Measurements from ENCODE around the gene FTL. TPM values are rescaled to one million over a fixed set of nuclear protein-coding genes. Genes with fewer than 3 reads are reported as not detected.

The FTL gene
- total RNA-seq, 1 experiment from 2014 or later: 2,963 TPM

DNA sequence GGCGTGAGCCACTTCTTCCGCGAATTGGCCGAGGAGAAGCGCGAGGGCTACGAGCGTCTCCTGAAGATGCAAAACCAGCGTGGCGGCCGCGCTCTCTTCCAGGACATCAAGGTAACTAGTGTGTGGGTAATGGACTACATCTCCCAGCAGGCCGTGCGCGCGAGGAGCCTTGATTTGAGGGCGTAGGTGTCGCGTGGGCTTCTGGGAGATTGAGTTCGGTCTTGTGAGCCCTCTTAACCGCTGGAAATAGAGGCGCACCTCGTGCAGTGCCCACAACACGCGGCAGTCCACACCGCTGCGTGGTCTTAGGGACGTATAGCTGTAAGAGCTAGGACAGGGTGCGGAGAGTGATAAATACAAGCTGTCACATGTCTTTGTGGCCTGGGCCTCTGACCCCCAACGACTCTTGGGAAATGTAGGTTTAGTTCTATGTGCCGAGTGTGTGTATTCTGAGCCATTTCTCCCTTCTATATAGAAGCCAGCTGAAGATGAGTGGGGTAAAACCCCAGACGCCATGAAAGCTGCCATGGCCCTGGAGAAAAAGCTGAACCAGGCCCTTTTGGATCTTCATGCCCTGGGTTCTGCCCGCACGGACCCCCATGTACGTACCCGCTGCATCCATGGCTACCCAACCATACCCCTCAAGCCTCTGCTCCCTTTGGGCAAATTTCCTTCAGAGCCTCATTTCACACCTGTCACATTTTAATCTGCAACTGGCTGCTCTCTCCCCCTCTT is 864 bp downstream of the FTL start:
- TSS peak; percentile 84 for BruUV-seq (replicated peaks)

DNA sequence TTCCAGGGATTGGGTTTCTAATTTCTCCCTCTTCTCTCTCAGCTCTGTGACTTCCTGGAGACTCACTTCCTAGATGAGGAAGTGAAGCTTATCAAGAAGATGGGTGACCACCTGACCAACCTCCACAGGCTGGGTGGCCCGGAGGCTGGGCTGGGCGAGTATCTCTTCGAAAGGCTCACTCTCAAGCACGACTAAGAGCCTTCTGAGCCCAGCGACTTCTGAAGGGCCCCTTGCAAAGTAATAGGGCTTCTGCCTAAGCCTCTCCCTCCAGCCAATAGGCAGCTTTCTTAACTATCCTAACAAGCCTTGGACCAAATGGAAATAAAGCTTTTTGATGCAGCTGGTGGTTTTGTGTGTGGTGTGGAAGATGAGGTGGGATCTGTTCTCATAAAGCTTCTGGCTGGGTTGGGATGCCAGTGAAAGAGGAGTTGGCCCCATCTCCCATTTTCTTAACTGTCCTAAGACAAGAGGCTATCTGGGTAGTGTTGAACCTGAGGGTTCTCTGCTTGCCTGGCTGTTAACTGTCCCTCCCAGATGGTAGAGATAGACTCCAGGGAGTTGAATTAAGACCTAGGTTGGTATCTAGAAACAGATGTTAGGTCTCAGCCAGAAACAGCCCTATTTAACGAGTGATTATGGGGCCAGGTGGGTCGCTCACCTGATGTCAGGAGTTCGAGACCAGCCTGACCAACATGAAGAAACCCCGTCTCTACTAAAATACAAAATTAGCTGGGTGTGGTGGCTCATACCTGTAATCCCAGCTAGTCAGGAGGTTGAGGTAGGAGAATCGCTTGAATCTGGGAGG is 1.6 kb downstream of the FTL start:
- H3K4me3 ChIP-seq (ENCODE audit: low read depth, low read length): peak overlapping the region; percentile 95
- no TSS peak for BruUV-seq (replicated peaks)
- H3K4me3 Mint-ChIP-seq (ENCODE audit: unreplicated experiment): peak overlapping the region; percentile 96
- intact Hi-C loops (cut with micrococcal nuclease; ENCODE audit: unreplicated experiment): no loop called here
- H3K9me3 ChIP-seq: 0 out of 2 replicates have a peak, but pooled peaks cover 3% of the 10 kb centered on the region
- peaks cover 13% of the 10 kb centered on the region for H3K36me3 ChIP-seq (ENCODE audit: control insufficient read depth, insufficient read depth, low read length)
- ChIA-PET POLR2A (interaction anchor here (0.5 to 2.5 kb wide), 10 partner anchors 10 to 173 kb away, joined by 3 to 16 read pairs (median 4); partner anchors contain the start of genes BAX, GYS1, NUCB1 and RUVBL2), CTCF (interaction anchor here (1.2 to 2.1 kb wide), 2 partner anchors 27 to 48 kb away, joined by 3 to 8 read pairs; partner anchors contain the start of genes GYS1 and RUVBL2)
- H3K4me1 ChIP-seq: peaks cover 21% of the 10 kb centered on the region
- TF ChIP-seq, protein P1, sequence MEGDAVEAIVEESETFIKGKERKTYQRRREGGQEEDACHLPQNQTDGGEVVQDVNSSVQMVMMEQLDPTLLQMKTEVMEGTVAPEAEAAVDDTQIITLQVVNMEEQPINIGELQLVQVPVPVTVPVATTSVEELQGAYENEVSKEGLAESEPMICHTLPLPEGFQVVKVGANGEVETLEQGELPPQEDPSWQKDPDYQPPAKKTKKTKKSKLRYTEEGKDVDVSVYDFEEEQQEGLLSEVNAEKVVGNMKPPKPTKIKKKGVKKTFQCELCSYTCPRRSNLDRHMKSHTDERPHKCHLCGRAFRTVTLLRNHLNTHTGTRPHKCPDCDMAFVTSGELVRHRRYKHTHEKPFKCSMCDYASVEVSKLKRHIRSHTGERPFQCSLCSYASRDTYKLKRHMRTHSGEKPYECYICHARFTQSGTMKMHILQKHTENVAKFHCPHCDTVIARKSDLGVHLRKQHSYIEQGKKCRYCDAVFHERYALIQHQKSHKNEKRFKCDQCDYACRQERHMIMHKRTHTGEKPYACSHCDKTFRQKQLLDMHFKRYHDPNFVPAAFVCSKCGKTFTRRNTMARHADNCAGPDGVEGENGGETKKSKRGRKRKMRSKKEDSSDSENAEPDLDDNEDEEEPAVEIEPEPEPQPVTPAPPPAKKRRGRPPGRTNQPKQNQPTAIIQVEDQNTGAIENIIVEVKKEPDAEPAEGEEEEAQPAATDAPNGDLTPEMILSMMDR (IDR thresholded peaks at IDR 0.05; ENCODE audit: insufficient read depth in 1 of 2, low read depth in 1 of 2, low read length in 1 of 2, severe bottlenecking in 1 of 2, unreplicated experiment in 1 of 2): no peak
- H3K36me3 Mint-ChIP-seq (ENCODE audit: insufficient read depth, unreplicated experiment): peaks cover 100% of the 10 kb centered on the region
- H3K4me1 Mint-ChIP-seq (ENCODE audit: low read depth, unreplicated experiment): peaks cover 30% of the 10 kb centered on the region
- H3K9me3 Mint-ChIP-seq (ENCODE audit: unreplicated experiment): no peaks in the 10 kb centered on the region
- H3K27ac Mint-ChIP-seq (ENCODE audit: unreplicated experiment): peak overlapping the region; percentile 96
- H3K27me3 Mint-ChIP-seq (ENCODE audit: insufficient read depth, unreplicated experiment): no peaks in the 10 kb centered on the region
- H3K27me3 ChIP-seq (replicated peaks; ENCODE audit: control insufficient read depth, insufficient read depth, low read length): no peaks in the 10 kb centered on the region
- DNase-seq: no peak

More for the DNA sequence above, 864 bp downstream of the FTL start:
- Mint-ChIP-seq H3K9me3 (ENCODE audit: unreplicated experiment) (no peaks in the 10 kb centered on the region), H3K4me1 (ENCODE audit: low read depth, unreplicated experiment) (peaks cover 38% of the 10 kb centered on the region), H3K4me3 (ENCODE audit: unreplicated experiment) (peak overlapping the region; percentile 96), H3K36me3 (ENCODE audit: insufficient read depth, unreplicated experiment) (peaks cover 100% of the 10 kb centered on the region), H3K27ac (ENCODE audit: unreplicated experiment) (peak overlapping the region; percentile 96), H3K27me3 (ENCODE audit: insufficient read depth, unreplicated experiment) (no peaks in the 10 kb centered on the region)
- Histone ChIP-seq H3K4me3 (ENCODE audit: low read depth, low read length) (peak overlapping the region; percentile 95), H3K9me3 (0 out of 2 replicates have a peak, but pooled peaks cover 3% of the 10 kb centered on the region), H3K27me3 (replicated peaks; ENCODE audit: control insufficient read depth, insufficient read depth, low read length) (no peaks in the 10 kb centered on the region), H3K4me1 (peaks cover 27% of the 10 kb centered on the region), H3K36me3 (ENCODE audit: control insufficient read depth, insufficient read depth, low read length) (peaks cover 13% of the 10 kb centered on the region)
- peak; percentile 79 to 84 for DNase-seq
- intact Hi-C loops (cut with micrococcal nuclease; ENCODE audit: unreplicated experiment): no loop called here
- TF ChIP-seq, protein P1 (IDR thresholded peaks at IDR 0.05; ENCODE audit: insufficient read depth in 1 of 2, low read depth in 1 of 2, low read length in 1 of 2, severe bottlenecking in 1 of 2, unreplicated experiment in 1 of 2): no peak
- CTCF ChIA-PET: interaction anchor here (2.1 kb wide), 1 partner anchor 27 kb away, joined by 8 read pairs; the partner anchor contains the start of genes GYS1 and RUVBL2
- POLR2A ChIA-PET: interaction anchor here (0.6 to 2.5 kb wide), 7 partner anchors 11 to 121 kb away, joined by 3 to 16 read pairs (median 4); partner anchors contain the start of genes GYS1, NUCB1 and RUVBL2
